Middle frontal gyrus (tissue), 1 donor: ENCODE measurements around the gene JMJD6.
"Not testable (repeated sequence)": the region's sequence is repeated elsewhere in the genome, so short reads cannot be mapped to it uniquely, and the experiment has no call there.

Source experiments
- DNase-seq: peaks from one replicate; pipeline ENCODE4 v3.0.0-alpha.2; 2015; ENCODE audit warnings: low spot score; ENCODE audit errors: extremely low spot score

Gene JMJD6

DNA sequence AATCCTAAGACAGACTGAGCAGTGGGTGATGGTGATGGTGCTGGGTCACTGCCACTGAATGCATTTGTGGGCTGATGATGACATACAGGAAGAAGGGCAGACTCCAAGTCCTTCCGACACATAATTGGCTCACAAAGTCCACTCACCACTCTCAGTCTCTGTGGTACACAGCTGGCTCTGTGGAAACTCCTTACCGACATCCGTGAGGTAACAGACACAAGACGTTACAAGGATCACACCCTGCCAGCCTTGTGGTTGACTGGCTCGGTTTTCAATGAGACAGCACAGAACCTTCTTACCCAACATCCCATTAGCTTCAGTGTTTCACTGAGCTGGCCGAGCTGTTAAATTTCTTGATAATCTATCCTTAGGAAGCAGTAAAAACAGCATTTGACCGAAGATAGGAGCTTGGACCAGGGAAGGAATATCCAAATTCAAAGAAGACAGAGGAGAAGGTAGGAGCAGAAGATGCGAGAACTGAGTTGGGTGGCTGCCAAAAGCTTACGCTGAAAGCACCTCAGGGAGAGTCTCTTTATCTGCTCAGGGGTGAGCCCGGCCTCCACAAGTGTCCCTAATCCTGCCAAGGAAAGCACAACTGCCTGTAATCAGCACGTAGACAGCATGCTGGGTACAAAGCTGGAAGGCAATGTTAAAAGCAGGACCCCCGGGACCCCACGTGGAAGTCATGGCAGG lies 10.1 kb downstream of the JMJD6 start:
- no peak for DNase-seq

DNA sequence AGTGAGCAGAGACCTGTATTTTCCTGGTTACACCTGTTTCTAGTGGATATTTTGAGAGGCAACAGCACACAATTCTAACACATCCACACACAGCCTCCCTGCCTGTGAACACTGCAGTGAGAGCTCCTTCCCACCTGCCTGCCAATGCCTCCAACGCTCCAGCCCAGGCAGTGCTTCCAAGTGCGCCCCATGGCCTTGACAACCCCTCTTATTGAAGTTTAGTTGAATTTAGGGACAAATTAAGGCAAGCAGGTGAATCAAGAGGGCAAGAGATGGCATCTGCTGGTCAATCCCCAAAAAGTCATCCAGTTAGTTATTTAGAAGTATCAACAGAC lies 10.9 kb downstream of the JMJD6 start:
- no peak for DNase-seq

DNA sequence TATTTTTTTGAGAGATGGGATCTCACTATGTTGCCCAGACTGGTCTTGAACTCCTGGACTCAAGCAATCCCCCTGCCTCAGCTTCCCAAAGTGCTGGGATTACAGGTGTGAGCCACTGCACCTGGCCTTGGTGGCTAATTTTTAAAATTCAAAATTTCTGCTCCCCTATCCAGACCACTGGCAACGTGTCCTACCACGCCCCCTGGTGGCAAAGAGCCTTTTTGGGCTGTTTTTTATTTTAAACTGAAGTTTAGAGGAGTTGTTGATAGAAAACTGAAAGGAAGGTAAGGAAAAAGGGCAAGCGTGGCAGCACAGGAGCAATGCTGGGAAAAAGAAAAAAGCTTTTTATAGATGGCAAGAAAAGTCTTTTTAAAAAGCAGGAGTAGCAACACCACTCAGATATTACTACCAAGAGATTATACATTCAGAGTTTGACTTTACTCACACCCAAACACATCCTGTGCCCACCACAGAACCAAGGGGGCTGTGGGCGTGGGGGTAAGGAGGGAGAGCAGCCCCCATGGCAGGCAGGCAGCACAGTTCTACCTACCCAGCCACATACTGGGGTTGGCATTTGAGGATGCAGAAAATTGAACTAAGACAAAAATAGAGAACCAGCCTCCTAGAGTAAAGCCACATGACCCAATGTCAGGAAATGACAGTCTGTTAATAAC lies 11.4 kb downstream of the JMJD6 start:
- peak; percentile 62 for DNase-seq

- DNase-seq, result no peak
Measured at GRCh38 chr17:76714336-76714735, 12.1 kb downstream of the JMJD6 start.

- DNase-seq, result no peak
Measured at GRCh38 chr17:76713765-76714164, 12.6 kb downstream of the JMJD6 start.

DNA sequence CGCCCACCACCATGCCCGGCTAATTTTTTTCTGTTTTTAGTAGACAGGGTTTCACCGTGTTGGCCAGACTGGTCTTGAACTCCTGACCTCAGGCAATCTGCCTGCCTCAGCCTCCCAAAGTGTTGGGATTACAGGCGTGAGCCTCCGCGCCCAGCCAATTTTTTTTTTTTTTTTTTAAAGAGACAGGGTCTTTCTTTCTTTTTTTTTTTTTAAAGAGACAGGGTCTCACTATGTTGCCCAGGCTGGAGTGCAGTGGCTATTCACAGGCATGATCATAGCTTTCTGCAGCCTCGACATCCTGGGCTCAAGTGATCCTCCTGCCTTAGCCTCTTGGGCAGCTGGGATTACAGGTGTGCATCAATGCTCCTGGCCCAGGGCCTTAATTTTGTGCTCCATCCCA lies 14.1 kb downstream of the JMJD6 start:
- DNase-seq, result not testable (repeated sequence)

- no peak for DNase-seq
Measured at GRCh38 chr17:76710863-76711611, 15.4 kb downstream of the JMJD6 start, which contains the start of gene MXRA7. MXRA7 (minus strand) TSS chr17:76710965; CDS start chr17:76710946, 19 bp downstream.

DNA sequence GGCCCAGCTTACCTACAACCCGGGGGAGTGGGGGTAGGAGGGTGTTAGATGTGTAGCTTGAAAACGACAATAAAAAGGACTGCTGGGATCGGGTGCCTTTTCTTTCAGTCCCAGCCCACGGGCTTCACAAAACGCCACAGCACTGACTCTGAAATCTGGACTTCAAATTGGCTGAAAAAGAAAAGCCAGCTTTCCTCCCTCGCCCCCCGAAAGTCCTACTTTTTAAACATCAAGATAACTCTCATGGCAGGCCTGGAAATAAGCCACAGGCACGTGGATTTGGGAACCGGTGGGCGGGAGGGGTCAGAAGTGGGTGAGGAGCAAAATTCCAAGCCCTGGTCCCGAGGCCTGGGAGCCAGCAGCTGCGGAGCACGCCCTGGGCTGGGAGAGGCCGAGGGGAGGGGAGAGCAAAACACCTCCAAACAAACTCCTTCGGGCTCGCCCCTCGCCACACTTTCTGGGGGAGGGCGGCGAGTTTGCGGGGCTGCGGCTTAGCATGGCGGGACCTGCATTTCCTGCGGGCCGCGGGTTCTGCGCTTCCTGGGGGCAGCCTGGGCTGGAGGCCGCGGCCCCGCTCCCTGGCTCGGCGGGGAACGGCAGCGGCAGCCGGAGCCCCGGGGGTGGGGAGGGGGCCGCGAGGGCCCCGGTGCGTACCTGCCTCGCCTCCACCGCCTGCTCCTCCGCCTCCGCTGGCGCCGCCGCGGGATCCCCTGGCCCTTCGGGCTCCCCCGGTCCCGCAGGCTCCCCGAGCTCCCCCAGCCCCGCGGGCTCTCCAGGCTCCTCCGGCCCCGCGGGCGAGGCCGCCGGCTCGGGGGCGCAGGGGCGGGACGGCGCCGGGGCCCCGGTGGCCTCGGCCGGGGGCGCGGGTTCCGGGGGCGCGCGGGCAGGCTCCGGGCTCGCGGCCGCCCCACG lies 16.2 kb downstream of the JMJD6 start:
- DNase-seq, result not testable (repeated sequence)

GRCh38 chr17:76709077-76709950 lies 17.1 kb downstream of the JMJD6 start:
- DNase-seq, result no peak

GRCh38 chr17:76707985-76708807 lies 18.2 kb downstream of the JMJD6 start:
- no peak for DNase-seq

- DNase-seq, result no peak
Measured at GRCh38 chr17:76706817-76707216, 19.6 kb downstream of the JMJD6 start.

DNA sequence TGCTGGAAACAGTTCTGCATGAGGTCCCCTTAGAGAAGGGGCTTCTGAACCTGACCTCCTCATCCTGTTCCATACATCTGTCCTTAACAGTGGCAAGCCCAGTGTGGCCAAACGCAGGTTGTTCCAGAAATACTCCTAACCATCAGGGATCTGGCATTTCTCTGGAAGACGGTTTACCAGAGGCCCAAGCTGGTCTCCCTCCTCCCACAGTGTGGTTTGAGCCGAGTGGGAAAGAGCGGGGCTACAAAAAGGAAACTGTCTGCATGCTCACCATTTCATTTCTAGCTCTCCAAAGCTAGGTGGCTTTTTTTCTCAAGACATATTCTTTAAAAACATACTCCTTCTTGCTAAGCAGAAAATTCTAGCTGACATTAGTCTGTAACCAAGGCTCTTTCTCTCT lies 21.6 kb downstream of the JMJD6 start:
- DNase-seq, result no peak

DNA sequence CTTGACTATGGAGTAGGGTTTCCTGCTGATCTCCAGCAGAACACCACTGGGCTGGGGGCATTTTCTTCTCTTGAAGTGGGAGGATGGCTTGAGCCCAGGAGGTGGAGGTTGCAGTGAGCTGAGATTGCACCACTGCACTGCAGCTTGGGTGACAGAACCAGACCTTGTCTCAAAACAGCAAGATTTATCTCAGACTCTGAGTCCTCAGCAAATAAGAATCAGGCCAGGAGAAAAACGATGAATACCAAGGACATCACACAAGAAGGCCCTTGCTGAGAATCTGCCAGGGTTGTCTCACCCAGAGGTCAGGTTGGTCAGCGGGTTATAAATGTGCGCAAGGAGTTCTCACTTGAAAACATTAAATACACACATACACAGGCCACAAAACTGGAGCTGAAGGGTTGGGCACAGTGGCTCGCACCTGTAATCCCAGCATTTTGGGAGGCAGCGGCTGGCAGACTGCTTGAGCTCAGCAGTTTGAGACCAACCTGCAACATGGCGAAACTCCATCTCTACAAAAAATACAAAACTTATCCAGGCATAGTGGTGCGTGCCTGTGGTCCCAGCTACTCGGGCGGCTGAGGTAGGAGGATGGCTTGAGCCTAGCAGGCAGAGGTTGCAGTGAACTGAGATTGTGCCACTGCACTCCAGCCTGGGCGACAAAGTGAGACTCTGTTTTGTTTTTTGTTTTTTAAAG lies 23.3 kb downstream of the JMJD6 start:
- DNase-seq, result no peak

DNA sequence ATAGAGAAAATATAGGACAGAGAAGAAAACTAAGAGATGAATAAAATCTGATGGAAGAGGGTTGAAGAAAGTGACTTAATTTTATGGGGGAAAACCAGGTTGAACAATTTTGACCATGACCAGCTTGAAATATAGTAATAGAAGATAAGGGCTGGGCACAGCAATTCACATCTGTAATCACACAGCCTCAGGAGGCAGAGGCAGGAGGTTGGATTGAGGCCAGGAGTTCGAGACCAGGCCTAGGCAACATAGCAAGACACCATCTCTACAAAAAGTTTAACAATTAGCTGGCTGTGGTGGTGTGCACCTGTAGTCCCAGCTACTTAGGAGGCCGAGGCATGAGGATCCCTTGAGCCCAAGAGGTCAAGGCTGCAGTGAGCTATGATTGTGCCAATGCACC lies 24.3 kb downstream of the JMJD6 start:
- no peak for DNase-seq

DNA sequence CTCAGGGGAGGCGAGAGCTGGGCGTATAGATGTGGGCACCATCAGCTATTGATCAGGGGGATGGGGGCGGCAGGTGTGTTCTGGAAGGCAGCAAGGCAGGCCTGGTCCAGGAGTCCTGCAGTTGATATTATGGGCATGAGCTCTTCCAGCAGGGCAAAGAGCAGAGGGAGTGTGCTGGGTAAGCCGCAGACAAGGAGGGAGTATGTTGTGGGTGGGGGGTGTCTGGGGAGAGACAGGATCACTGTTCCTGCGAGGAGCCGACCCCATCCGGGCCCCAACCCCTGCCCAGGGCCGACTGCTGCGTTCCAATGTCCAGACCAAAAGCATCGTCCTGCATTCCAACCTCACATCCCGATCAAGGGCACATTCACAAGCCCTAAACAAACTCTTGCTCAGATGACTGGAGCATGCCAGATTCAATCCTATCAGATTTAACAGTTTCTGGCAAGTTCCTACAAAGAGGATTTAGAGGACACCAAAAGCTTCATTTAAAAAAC lies 24.9 kb downstream of the JMJD6 start:
- DNase-seq, result no peak

- DNase-seq, result no peak
Measured at GRCh38 chr17:76700617-76701470, 25.6 kb downstream of the JMJD6 start.

GRCh38 chr17:76700270-76700616 lies 26.2 kb downstream of the JMJD6 start:
- no peak for DNase-seq

DNA sequence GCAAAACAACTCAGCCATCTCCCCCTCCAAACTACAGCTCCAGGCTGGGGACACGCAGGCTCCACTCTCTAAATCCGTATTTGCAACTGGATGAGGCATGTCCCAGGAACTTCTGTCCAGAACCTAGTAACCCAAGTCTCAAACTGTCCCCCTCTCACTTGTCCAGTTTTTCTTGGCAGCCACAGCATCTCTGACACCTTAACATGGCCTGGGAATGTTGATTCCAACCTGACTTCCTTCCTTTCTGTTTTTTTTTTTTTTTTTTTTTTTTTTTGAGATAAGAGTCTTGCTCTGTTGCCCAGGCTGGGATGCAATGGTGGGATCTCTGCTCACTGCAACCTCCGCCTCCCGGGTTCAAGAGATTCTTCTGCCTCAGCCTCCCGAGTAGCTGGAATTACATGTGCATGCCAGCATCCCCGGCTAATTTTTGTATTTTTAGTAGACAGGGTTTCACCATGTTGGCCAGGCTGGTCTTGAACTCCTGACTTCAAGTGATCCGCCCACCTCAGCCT lies 27.9 kb downstream of the JMJD6 start:
- not testable (repeated sequence) for DNase-seq
